NB4 (cell line): Measurements from ENCODE around the gene CDYL.

Experiments
- DNase-seq: peaks from one replicate; pipeline ENCODE4 v3.0.0; 2010; ENCODE audit warnings: low read depth
- H3K4me3 ChIP-seq: one replicate; pipeline ENCODE4 v1.5.1; 2011; ENCODE audit warnings: mild to moderate bottlenecking, low read depth, low read length, moderate library complexity
- MYC ChIP-seq: IDR thresholded peaks from 2 replicates; pipeline ENCODE4 v1.6.1; 2011; ENCODE audit warnings: low read depth, low read length
- POLR2A ChIP-seq: IDR thresholded peaks from 2 replicates; pipeline ENCODE4 v1.6.1; 2011; ENCODE audit warnings: mild to moderate bottlenecking; ENCODE audit not compliant: insufficient read length; ENCODE audit errors: extremely low read depth
- TF ChIP-seq, protein P1 (sequence below): IDR thresholded peaks from 2 replicates; pipeline ENCODE4 v1.6.1; 2011; ENCODE audit warnings: low read depth, low read length
- TF ChIP-seq, protein P2 (sequence below): IDR thresholded peaks from one replicate; pipeline ENCODE4 v1.5.1; 2012; ENCODE audit warnings: low read depth, low read length

Gene CDYL

DNA sequence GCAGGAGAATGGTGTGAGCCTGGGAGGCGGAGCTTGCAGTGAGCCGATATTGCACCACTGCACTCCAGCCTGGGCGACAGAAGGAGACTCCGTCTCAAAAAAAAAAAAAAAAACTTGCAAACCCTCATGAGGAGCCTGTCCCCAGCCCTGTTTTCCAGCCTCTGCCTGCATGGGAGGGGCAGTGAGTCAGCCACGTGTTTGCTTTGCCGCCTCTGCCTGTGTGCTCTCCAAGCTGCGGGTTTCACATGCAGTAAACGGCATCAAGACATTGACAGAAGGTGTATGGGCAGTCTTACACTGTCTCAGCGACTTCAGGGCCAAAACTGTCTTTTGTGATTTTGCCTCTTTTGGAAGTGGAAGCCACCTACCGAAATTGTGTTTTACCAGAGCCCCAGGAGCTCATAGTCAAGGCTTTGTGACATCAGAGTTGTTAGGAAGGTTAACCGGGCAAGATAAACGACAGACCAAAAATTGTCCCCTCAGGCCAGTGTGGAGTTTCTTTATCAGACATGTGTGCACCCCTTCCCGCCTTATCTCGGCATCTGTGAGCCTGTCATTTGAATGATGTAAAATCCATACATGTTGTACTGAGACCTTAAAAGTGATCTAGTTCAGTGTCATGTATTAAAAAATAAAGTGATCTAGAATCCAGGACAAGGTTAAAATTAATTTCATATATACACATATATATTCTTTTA lies 174.8 kb downstream of the CDYL start:
- H3K4me3 ChIP-seq, result no peak overlapping the region
- no peak for DNase-seq
- TF ChIP-seq, protein P1, sequence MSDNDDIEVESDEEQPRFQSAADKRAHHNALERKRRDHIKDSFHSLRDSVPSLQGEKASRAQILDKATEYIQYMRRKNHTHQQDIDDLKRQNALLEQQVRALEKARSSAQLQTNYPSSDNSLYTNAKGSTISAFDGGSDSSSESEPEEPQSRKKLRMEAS, result no peak
- TF ChIP-seq, protein P2, sequence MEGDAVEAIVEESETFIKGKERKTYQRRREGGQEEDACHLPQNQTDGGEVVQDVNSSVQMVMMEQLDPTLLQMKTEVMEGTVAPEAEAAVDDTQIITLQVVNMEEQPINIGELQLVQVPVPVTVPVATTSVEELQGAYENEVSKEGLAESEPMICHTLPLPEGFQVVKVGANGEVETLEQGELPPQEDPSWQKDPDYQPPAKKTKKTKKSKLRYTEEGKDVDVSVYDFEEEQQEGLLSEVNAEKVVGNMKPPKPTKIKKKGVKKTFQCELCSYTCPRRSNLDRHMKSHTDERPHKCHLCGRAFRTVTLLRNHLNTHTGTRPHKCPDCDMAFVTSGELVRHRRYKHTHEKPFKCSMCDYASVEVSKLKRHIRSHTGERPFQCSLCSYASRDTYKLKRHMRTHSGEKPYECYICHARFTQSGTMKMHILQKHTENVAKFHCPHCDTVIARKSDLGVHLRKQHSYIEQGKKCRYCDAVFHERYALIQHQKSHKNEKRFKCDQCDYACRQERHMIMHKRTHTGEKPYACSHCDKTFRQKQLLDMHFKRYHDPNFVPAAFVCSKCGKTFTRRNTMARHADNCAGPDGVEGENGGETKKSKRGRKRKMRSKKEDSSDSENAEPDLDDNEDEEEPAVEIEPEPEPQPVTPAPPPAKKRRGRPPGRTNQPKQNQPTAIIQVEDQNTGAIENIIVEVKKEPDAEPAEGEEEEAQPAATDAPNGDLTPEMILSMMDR, result no peak
- TF ChIP-seq MYC, result no peak
- TF ChIP-seq POLR2A, result no peak

DNA sequence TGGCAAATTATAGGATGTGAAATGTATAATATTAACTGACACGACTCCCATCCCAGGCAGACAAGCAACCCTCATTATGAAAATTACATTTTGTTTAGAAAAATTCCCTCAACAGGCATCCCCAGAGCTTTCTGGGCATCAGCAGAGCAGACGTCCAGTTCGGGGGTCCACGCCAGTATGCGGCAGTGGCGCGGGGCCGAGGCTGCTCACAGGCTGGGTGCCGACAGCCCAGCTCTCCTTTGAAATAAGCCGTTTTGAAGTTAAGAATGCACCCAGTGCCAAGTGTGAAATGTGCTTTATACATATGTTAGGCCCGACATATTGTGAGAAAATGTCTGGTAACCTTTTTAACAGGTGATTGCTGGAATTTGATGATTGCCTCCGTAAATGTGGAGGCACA lies 177.2 kb downstream of the CDYL start:
- TF ChIP-seq, protein P2, result no peak
- TF ChIP-seq POLR2A (no peak), MYC (no peak)
- no peak overlapping the region for H3K4me3 ChIP-seq
- DNase-seq, result no peak

DNA sequence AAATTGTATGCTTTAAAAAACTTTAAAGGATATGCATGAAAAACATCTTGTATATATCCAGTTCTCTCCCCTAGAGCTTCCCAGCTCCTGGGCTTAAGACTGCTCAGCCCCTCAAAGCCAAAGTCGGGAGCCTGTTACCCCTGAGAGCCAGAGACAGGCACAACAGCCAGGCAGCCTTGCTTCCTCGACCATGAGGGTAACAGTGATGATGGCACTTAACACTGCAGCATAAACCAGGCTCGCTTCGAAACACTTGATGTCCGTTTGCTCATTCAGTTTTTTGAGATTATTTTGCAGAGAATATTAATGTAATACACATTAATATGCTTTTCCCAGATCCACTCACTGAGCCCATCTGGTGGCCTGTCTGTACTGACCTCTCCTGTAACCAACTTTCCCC lies 180.4 kb downstream of the CDYL start:
- H3K4me3 ChIP-seq, result no peak overlapping the region
- TF ChIP-seq, protein P2, result no peak
- no peak for DNase-seq

DNA sequence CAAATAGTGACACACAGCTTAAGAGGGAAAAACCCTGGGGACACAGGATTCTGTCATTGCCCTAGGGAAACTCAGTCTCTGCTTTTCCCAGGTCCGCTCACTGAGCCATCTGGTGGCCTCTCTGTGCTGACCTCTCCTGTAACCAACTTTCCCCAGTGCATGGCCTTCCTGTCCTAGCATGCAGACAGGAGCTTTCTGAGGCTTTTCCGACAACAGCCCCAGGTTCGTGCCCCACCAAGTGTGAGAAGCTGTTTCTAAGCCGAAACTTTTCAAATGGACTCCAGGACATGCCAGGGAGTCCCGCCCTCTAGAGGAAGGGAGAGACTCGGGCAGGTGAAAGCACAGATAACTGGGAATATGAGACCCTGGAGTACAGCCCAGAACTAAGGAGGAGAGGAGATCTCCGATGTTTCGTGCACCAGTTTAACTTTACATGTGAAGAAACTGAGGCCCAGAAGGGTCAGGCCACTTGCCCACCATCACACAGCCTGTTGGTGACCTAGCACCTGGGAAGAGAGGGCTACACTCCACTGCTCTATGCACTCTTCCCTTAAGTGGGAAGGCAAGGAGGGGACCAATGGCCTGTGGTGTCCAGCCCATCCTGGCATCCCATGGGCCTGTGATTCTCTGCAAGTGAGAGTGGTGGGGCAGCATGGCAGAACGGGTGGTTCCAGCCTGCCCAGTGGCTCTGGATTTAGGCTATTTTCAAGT lies 181.5 kb downstream of the CDYL start:
- no peak overlapping the region for H3K4me3 ChIP-seq
- no peak for TF ChIP-seq POLR2A
- TF ChIP-seq, protein P2, result peak; percentile 25
- peak; percentile 33 for DNase-seq

DNA sequence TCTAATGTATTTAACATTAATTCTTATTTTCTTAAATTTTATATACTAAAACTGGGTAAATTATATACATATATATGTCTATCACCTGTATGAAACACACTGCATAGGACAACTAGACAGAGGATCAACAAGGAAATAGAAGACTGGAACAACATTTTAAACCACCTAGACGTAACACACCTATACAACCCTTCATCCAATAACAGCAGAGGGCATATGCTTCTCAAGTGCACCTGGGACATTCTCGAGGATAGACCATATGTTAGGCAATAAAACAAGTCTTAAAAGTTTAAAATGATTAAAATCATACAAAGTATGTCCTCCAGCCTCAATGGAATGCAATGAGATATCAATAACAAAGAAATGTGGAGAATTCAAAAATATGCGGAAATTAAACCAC lies 182.4 kb downstream of the CDYL start:
- DNase-seq, result no peak
- TF ChIP-seq, protein P2, result no peak
- no peak for TF ChIP-seq POLR2A
- TF ChIP-seq, protein P1, result no peak
- TF ChIP-seq MYC, result no peak

DNA sequence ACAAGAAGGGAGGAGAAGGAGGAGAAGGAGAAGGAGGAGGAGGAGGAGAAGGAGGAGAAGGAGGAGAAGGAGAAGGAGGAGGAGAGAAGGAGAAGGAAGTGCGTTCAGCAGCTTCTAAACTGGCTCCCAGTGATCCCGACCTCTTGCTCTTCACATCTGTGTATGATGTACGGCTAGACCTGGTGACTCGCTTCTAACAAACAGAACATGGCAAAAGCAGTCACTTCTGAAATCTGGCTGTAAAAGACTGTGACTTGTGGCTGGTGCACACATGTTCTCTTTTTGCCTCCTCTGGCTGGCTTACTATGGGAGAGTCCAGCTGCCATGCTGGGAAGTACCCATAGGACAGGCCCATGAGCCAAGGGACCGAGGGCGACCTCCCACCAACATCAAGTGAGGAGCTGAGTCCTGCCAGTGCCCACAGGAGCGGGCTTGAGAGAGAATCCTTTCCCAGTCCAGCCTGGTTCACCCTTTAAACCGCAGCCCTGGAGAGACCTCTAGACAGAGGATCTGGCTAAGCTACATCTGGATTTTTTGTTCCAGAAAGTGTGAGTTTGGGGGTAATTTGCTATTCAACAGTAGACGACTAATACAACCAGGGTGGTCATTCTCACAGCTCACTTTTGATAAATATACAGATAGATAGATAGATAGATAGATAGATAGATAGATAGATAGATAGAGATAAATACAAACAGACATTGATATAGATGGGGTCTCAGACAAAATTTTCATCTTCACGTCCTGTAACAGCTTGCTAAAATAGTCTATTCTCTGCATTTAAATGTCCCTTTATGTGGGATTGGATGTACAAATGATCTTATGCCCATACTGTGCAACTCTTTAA lies 185.3 kb downstream of the CDYL start:
- H3K4me3 ChIP-seq, result no peak overlapping the region
- TF ChIP-seq, protein P2, result no peak
- TF ChIP-seq MYC, result no peak
- TF ChIP-seq, protein P1, result no peak
- TF ChIP-seq POLR2A, result no peak
- no peak for DNase-seq

More for the DNA sequence above, 182.4 kb downstream of the CDYL start:
- H3K4me3 ChIP-seq, result no peak overlapping the region
